Ovary (tissue), 9 donors: ENCODE data around the gene ERN1. TPM values are rescaled to one million over a fixed set of nuclear protein-coding genes. Genes with fewer than 3 reads are reported as not detected.

Source experiments
- DNase-seq, 5 donors: peaks; one replicate each; pipeline ENCODE4 v3.0.0-alpha.2; 2019 to 2020
- H3K27ac ChIP-seq, 2 donors: fragments of 200-600 bp; one replicate each; pipeline versions ENCODE4 v1.5.1 to v1.8.0; 2019 to 2022
- H3K27me3 ChIP-seq: fragments of 200-600 bp; one replicate; pipeline ENCODE4 v1.8.0; 2022
- H3K36me3 ChIP-seq: fragments of 200-600 bp; sonication (generic); one replicate; pipeline ENCODE4 v1.5.1; 2019
- H3K4me1 ChIP-seq: one replicate; pipeline ENCODE4 v1.8.1; 2013; ENCODE audit warnings: mild to moderate bottlenecking, moderate library complexity; ENCODE audit not compliant: insufficient read depth
- H3K4me3 ChIP-seq: fragments of 200-600 bp; sonication (generic); one replicate; pipeline ENCODE4 v1.5.1; 2017
- H3K9me3 ChIP-seq, 2 donors: fragments of 200-600 bp in 1 of 2; sonication (generic) in 1 of 2; one replicate each; pipeline versions ENCODE4 v1.5.1 to v1.8.1; 2013 to 2019; ENCODE audit warnings: mild to moderate bottlenecking in 1 of 2, moderate library complexity in 1 of 2
- EP300 ChIP-seq: sonication (generic); formaldehyde crosslinking; IDR thresholded peaks from one replicate; pipeline ENCODE4 v1.6.1; 2017; ENCODE audit warnings: antibody characterized with exemption
- POLR2A ChIP-seq: fragments of 450-650 bp; IDR thresholded peaks from one replicate; pipeline ENCODE4 v1.6.1; 2017; ENCODE audit warnings: antibody characterized with exemption, mild to moderate bottlenecking, moderate library complexity
- WGBS, 3 donors: extraction: QIAGEN DNeasy Blood & Tissue Kit in 1 of 3; methylation state at CpG; one replicate each; pipeline versions ENCODE4 v1.1.5 to v1.1.7; 2013 to 2017; 5-methylcytosine and 5-hydroxymethylcytosine counted together
- intact Hi-C, 4 donors: fragments of 100-400 bp; cut with DNase I; formaldehyde crosslinking; loops; one replicate each; pipeline versions ENCODE4 v1.11.0 to v1.15.1; 2022 to 2023
- polyA plus RNA-seq, 2 donors: library from polyadenylated mRNA; stranded (reverse); fragments of 200-250 nt in 1 of 2; fragments of 350-450 nt in 1 of 2; fragmentation: Illumina TruSeq in 1 of 2; extraction: RNeasy Lipid Tissue Mini Kit (QIAGEN cat#74804) in 1 of 2; gene quantifications; one replicate each; pipeline ENCODE4 v1.2.3, GENCODE V29; 2013 to 2014
- total RNA-seq, 7 donors: library from RNA; depleted of rRNA in 2 of 7; stranded (reverse); fragments of >200 nt in 2 of 7; fragmentation: NEBNext Ultra II Directional in 3 of 7; extraction: Animal tissue kit (Norgen Biotek cat#: 25700) in 3 of 7; gene quantifications; one replicate each; pipeline versions ENCODE4 v1.1.0 to v1.2.4, GENCODE V29; 2016 to 2023
- TF ChIP-seq, protein P1 (sequence below), 3 donors: fragments of 450-650 bp in 2 of 3; fragments of 200-600 bp in 1 of 3; IDR thresholded peaks; one replicate each; pipeline versions ENCODE4 v1.5.1 to v1.8.0; 2016 to 2022; ENCODE audit warnings: antibody characterized with exemption in 3 of 3, mild to moderate bottlenecking in 1 of 3
- donor health status: DM: no; HTN: no; CAD: no; lungs with moderate emphysema.
- donor health status: DM: no; HTN: no; CAD: no.
- donor health status: Bipolar disorder and iron deficiency.
- donor health status: DM: yes; HTN: yes; CAD: no.
- donor health status: DM: no; HTN: no; CAD: no.
- donor health status: DM: yes; HTN: yes; CAD: no.

The ERN1 gene
- total and polyA plus RNA-seq, 9 donors, result 8.1 to 73.4 (median 30.4) TPM

DNA sequence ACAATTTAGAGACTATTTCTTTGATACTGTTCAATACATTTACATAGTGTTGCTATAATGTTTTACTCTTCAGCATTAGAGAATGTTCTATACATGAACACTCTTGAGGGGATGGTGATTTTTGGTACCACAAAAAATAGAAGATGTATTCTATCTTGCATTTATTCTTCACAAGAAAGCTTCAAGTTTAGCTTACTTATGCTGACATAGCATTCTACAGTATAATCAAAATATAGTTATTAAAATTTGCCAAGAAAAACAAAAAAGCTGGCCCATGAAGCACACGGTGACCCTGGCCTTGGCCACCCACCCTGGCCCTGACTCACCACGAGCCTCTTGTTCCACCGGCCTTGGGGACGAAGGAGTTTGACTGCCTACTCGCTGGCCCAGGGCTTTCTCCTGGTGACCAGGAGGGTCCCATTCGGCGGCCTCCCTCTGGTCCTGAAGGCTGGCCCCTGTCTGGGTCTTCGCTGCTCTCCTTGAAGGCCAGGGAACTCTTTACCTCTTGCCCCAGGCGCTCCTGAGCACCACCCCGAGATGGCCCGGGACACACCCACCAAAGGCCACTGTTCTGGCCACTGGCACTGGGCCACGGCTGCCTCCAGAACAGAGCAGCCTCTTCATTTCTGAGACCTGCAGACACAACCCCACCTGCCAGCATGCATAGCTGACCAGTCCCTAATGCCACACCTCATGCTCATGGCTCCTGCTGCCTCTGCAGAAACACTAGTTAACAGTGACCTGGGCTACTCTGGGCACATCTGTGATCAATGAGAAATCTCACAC lies 87.1 kb downstream of the ERN1 start:
- Histone ChIP-seq H3K9me3 (no peaks in the 10 kb centered on the region), H3K4me1 (peaks cover 19% of the 10 kb centered on the region), H3K4me3 (no peak overlapping the region), H3K36me3 (no peaks in the 10 kb centered on the region), H3K27ac (peak overlapping the region in 1 of 2 donors; percentile 57), H3K27me3 (no peaks in the 10 kb centered on the region)
- intact Hi-C loops, result no loop called here
- TF ChIP-seq, protein P1, sequence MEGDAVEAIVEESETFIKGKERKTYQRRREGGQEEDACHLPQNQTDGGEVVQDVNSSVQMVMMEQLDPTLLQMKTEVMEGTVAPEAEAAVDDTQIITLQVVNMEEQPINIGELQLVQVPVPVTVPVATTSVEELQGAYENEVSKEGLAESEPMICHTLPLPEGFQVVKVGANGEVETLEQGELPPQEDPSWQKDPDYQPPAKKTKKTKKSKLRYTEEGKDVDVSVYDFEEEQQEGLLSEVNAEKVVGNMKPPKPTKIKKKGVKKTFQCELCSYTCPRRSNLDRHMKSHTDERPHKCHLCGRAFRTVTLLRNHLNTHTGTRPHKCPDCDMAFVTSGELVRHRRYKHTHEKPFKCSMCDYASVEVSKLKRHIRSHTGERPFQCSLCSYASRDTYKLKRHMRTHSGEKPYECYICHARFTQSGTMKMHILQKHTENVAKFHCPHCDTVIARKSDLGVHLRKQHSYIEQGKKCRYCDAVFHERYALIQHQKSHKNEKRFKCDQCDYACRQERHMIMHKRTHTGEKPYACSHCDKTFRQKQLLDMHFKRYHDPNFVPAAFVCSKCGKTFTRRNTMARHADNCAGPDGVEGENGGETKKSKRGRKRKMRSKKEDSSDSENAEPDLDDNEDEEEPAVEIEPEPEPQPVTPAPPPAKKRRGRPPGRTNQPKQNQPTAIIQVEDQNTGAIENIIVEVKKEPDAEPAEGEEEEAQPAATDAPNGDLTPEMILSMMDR (IDR thresholded peaks at IDR 0.05), result no peak
- TF ChIP-seq POLR2A (no peak), EP300 (no peak)
- DNase-seq, result peak; percentile 62 to 79 (median 76)
- 18 to 34% (median 19%) methylated on average over 7 to 12 of the region's 12 CpGs for WGBS, 3 donors

DNA sequence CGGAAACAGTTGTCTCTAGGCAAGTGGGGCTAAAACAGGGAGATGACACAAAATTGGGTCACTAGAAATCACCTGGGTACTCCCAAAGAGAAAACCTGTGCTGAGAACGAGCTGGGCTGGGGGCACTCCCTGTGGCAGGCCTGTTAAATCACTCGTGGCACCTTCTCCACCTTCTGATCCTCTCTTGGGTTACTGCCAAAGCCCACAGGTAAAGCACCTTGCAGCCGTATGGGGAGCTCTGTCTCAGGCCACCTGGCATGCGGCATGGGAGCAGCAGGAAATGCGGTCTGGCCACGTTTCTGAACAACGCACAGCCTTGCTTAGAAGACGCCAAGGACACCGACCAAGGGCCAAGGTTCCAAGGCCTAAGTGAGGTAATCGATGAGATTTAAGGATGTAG lies 88.0 kb downstream of the ERN1 start:
- intact Hi-C loops, result no loop called here
- H3K36me3 ChIP-seq, result no peaks in the 10 kb centered on the region
- H3K27ac ChIP-seq, result peak overlapping the region in 1 of 2 donors; percentile 57
- TF ChIP-seq EP300, result no peak
- no peaks in the 10 kb centered on the region for H3K27me3 ChIP-seq
- WGBS, 3 donors, result 23 to 50% (median 40%) methylated on average over 11 of the region's 11 CpGs
- no peaks in the 10 kb centered on the region for H3K9me3 ChIP-seq
- DNase-seq, result peak in 2 of 5 donors; percentile 39
- no peak overlapping the region for H3K4me3 ChIP-seq
- H3K4me1 ChIP-seq, result peaks cover 19% of the 10 kb centered on the region

DNA sequence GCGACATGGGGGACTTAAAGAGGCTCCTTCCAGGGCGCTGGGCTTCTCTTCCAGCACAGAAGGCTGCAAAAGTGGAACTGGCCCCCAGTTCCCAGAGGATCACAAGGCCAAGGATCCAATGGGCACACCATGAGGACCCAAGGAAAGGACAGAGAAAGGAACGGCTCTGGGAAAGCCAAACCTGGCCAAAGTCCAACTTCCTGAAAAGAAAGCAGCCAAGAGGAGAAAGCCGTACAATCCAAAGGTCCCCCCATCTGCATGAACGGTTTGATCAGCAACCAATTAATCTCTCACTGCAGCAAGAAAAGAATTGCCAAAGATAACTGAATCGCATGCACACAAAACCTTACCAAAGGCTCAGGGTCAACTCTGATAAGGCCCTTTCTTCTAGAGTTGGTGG lies 89.7 kb downstream of the ERN1 start:
- DNase-seq, result no peak

DNA sequence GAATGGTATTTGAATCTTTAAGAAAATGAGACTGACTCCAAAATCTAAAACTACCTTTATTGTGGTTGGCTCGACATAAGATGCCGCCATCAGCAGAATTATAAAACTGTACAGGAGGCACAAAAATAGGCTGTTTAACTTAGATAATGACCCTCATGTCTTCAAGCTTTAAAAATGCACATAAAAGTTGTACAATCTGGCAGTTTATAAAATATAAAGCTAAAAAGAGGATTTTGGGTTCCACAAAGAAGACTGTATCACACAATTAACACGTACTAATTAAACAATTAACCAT lies 90.9 kb downstream of the ERN1 start:
- H3K9me3 ChIP-seq, result no peaks in the 10 kb centered on the region
- no peaks in the 10 kb centered on the region for H3K36me3 ChIP-seq
- H3K4me3 ChIP-seq, result no peak overlapping the region
- intact Hi-C loops, result no loop called here
- no peak overlapping the region for H3K27ac ChIP-seq
- TF ChIP-seq, protein P1 (IDR thresholded peaks at IDR 0.05), result no peak
- TF ChIP-seq EP300, result no peak
- no peak for TF ChIP-seq POLR2A
- DNase-seq, result no peak
- no peaks in the 10 kb centered on the region for H3K27me3 ChIP-seq
- 64 to 84% (median 83%) methylated on average over 3 of the region's 3 CpGs for WGBS, 3 donors
- peaks cover 19% of the 10 kb centered on the region for H3K4me1 ChIP-seq

More for the DNA sequence above, 89.7 kb downstream of the ERN1 start:
- intact Hi-C loops, result no loop called here
- no peaks in the 10 kb centered on the region for H3K36me3 ChIP-seq
- peaks cover 19% of the 10 kb centered on the region for H3K4me1 ChIP-seq
- H3K9me3 ChIP-seq, result no peaks in the 10 kb centered on the region
- TF ChIP-seq, protein P1 (IDR thresholded peaks at IDR 0.05), result no peak
- TF ChIP-seq POLR2A, result no peak
- TF ChIP-seq EP300, result no peak
- H3K4me3 ChIP-seq, result no peak overlapping the region
- no peaks in the 10 kb centered on the region for H3K27me3 ChIP-seq
- WGBS, 3 donors, result 48 to 68% (median 61%) methylated on average over 6 of the region's 6 CpGs
- no peak overlapping the region for H3K27ac ChIP-seq

DNA sequence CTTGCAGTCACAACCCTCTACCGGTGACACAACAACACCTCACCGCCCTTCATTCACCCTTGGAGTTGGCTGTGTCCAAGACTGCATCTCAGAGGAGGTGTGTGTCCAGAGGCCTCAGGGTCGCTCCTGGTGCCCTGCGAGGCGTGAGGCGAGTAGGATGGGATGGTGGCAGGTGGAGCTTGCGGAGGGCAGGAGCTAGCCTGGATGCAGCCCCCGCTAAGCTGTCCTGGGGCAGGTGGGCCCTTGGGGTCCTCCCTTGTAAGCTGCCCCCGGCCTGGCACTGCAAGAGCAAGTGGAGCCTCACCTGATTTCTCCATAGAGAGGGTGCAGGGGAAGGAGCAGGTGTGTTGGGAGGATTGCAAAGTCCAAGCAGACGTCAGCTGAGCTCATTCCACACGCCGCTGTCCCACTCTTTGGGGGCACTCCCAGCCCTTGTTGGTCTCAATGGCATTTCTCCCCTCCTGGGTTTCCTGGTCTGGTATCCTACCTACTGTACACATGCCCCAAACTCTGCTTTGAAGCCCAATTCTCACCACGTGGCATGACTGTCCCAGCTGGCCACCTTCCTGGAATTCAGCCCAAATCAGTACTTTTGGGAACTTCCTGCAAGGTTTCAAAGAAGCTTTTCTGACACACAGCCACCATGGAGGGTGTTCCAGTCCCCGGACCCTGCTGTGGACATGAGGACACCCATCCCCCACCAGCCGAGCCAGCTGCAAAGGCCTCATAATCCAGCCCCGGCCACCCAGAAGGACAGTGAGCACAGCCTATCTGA lies 91.4 kb downstream of the ERN1 start:
- H3K36me3 ChIP-seq, result no peaks in the 10 kb centered on the region
- 85 to 90% (median 89%) methylated on average over 16 of the region's 16 CpGs for WGBS, 3 donors
- peaks cover 19% of the 10 kb centered on the region for H3K4me1 ChIP-seq
- no peaks in the 10 kb centered on the region for H3K9me3 ChIP-seq
- H3K27me3 ChIP-seq, result no peaks in the 10 kb centered on the region
- TF ChIP-seq EP300 (no peak), POLR2A (no peak)
- TF ChIP-seq, protein P1 (IDR thresholded peaks at IDR 0.05), result no peak
- no peak overlapping the region for H3K4me3 ChIP-seq
- no peak overlapping the region for H3K27ac ChIP-seq
- no peak for DNase-seq
- intact Hi-C loops, result no loop called here
